ENCODE data around the gene DCTN1. TPM values are rescaled to one million over a fixed set of nuclear protein-coding genes. Genes with fewer than 3 reads are reported as not detected.

Gene DCTN1
- polyA plus RNA-seq, 1 experiment, result 193 TPM

DNA sequence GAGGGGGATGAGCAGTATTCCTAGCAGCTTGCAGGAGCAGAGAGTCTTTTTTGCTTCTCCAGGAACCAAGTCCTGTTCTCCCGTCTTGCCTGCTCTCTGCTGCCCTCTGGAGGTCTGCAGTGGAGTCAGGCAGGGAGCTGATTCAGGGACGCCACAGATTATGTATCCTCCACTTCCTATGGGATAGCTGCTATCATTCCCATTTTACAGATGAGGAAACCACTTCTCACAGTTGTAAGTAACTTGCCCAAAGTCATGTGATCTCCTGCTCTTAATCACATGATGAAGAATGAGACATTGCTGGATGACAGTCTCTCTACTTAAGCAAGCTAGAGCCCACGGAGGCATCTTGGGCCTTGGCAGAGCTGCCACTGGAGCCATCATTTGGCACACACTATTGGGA is 45.2 kb downstream of the DCTN1 start:
- TF ChIP-seq, protein P1, sequence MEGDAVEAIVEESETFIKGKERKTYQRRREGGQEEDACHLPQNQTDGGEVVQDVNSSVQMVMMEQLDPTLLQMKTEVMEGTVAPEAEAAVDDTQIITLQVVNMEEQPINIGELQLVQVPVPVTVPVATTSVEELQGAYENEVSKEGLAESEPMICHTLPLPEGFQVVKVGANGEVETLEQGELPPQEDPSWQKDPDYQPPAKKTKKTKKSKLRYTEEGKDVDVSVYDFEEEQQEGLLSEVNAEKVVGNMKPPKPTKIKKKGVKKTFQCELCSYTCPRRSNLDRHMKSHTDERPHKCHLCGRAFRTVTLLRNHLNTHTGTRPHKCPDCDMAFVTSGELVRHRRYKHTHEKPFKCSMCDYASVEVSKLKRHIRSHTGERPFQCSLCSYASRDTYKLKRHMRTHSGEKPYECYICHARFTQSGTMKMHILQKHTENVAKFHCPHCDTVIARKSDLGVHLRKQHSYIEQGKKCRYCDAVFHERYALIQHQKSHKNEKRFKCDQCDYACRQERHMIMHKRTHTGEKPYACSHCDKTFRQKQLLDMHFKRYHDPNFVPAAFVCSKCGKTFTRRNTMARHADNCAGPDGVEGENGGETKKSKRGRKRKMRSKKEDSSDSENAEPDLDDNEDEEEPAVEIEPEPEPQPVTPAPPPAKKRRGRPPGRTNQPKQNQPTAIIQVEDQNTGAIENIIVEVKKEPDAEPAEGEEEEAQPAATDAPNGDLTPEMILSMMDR (IDR thresholded peaks at IDR 0.05; ENCODE audit: insufficient read depth, low read depth, low read length), result peak; percentile 98
- DNase-seq (ENCODE audit: low read depth), result peak; percentile 20
- no peaks in the 10 kb centered on the region for H3K27me3 ChIP-seq (ENCODE audit: control insufficient read depth, insufficient read depth, low read length)
- H3K4me3 ChIP-seq (ENCODE audit: low read depth, low read length), result no peak overlapping the region
- H3K36me3 ChIP-seq (ENCODE audit: control insufficient read depth, insufficient read depth, low read length), result no peaks in the 10 kb centered on the region
- ChIA-PET POLR2A (interaction anchor here (0.7 to 1.0 kb wide), 2 partner anchors 19 to 86 kb away, joined by 3 to 4 read pairs; partner anchors contain the start of genes C2orf81 and WDR54), CTCF (interaction anchor here (0.6 to 5.6 kb wide), 52 partner anchors 8 to 524 kb away, joined by 3 to 75 read pairs (median 5); partner anchors contain the start of genes CCDC142, DCTN1, INO80B and SLC4A5)

DNA sequence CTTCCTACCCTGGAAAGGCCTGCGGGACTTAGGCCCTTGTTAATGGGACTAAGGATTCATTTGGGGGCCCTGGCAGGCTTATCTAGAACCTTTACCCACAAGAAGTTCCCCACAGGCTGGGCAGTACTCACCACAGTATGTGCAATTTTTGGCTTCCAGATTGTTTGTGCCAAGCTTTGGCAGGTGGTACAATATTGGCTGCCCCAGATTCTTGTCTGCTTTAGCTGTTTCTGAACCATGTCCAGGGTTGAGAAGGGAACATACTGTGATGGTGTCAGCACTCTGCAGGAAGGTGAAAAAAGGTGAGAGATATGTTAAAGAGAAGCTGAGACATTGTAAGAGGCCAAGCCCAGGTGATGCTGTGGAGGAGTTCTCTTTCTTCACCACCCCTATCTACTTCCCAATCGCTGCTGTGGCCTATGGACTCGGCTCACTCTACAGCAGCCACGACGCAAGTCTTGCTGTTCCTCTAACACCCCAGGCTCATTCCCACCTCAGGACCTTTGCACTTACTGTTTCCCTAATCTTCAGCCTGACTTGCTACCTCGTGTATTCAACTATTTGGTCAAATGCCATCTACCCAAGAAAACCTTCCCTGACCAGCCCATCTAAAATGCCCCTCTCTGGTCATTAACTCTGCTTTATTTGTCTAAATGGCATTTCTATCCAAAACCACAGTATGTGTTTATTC is 46.1 kb downstream of the DCTN1 start:
- no peaks in the 10 kb centered on the region for H3K36me3 ChIP-seq (ENCODE audit: control insufficient read depth, insufficient read depth, low read length)
- no peak for DNase-seq (ENCODE audit: low read depth)
- TF ChIP-seq, protein P1 (IDR thresholded peaks at IDR 0.05; ENCODE audit: insufficient read depth, low read depth, low read length), result no peak
- POLR2A ChIA-PET, result interaction anchor here (1.0 kb wide), 1 partner anchor 87 kb away, joined by 3 read pairs; the partner anchor contains the start of genes C2orf81 and WDR54
- H3K27me3 ChIP-seq (ENCODE audit: control insufficient read depth, insufficient read depth, low read length), result no peaks in the 10 kb centered on the region
- CTCF ChIA-PET, result interaction anchor here (0.6 to 5.6 kb wide), 46 partner anchors 7 to 523 kb away, joined by 3 to 75 read pairs (median 5); partner anchors contain the start of genes DCTN1, INO80B, SLC4A5 and STAMBP
- no peak overlapping the region for H3K4me3 ChIP-seq (ENCODE audit: low read depth, low read length)

GRCh38 chr2:74333175-74333574 is 46.9 kb downstream of the DCTN1 start:
- TF ChIP-seq, protein P1 (IDR thresholded peaks at IDR 0.05; ENCODE audit: insufficient read depth, low read depth, low read length), result peak; percentile 58
- ChIA-PET POLR2A (no interaction called here), CTCF (interaction anchor here (0.7 to 5.6 kb wide), 10 partner anchors 9 to 508 kb away, joined by 3 to 75 read pairs (median 4); partner anchors contain the start of gene STAMBP)
- Histone ChIP-seq H3K27me3 (ENCODE audit: control insufficient read depth, insufficient read depth, low read length) (no peaks in the 10 kb centered on the region), H3K36me3 (ENCODE audit: control insufficient read depth, insufficient read depth, low read length) (no peaks in the 10 kb centered on the region), H3K4me3 (ENCODE audit: low read depth, low read length) (no peak overlapping the region)
- DNase-seq (ENCODE audit: low read depth), result no peak

- H3K36me3 ChIP-seq (ENCODE audit: control insufficient read depth, insufficient read depth, low read length), result no peaks in the 10 kb centered on the region
- TF ChIP-seq, protein P1 (IDR thresholded peaks at IDR 0.05; ENCODE audit: insufficient read depth, low read depth, low read length), result no peak
- DNase-seq (ENCODE audit: low read depth), result no peak
- ChIA-PET POLR2A (no interaction called here), CTCF (interaction anchor here (0.7 to 5.6 kb wide), 7 partner anchors 8 to 508 kb away, joined by 3 to 75 read pairs (median 4); partner anchors contain the start of gene STAMBP)
- no peaks in the 10 kb centered on the region for H3K27me3 ChIP-seq (ENCODE audit: control insufficient read depth, insufficient read depth, low read length)
- no peak overlapping the region for H3K4me3 ChIP-seq (ENCODE audit: low read depth, low read length)
These were observed 47.4 kb downstream of the DCTN1 start for GRCh38 chr2:74332550-74333174.

GRCh38 chr2:74328573-74328972 is 51.5 kb downstream of the DCTN1 start:
- CTCF ChIA-PET, result interaction anchor here (0.8 to 2.4 kb wide), 2 partner anchors 7 to 12 kb away, joined by 3 to 11 read pairs; no protein-coding TSS in a partner anchor
- TF ChIP-seq, protein P1 (IDR thresholded peaks at IDR 0.05; ENCODE audit: insufficient read depth, low read depth, low read length), result no peak
- Histone ChIP-seq H3K4me3 (ENCODE audit: low read depth, low read length) (no peak overlapping the region), H3K27me3 (ENCODE audit: control insufficient read depth, insufficient read depth, low read length) (no peaks in the 10 kb centered on the region; the same call in none of the 2 replicates), H3K36me3 (ENCODE audit: control insufficient read depth, insufficient read depth, low read length) (no peaks in the 10 kb centered on the region)
- POLR2A ChIA-PET, result no interaction called here
- no peak for DNase-seq (ENCODE audit: low read depth)

Measured in BJ (cell line).